ENCODE results near the gene PRRT4.

DNA sequence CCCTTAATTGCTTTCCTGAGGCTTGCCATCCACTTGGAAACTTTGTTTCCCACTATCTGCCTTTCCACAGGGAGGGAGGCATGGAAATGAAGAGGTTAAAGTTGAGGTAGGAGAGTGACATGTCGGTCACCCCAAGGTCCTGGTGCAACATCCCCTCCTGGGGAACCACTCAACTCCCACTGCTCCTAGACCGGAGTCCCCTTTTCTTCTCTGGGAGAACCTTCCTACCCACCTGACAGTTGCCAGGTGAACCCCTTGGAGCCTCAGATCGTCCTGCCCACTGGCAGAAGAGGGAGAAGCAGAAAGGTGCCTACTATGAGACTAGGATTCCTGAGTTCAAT lies 26.6 kb upstream of the PRRT4 start:
- TF ChIP-seq, protein P1, sequence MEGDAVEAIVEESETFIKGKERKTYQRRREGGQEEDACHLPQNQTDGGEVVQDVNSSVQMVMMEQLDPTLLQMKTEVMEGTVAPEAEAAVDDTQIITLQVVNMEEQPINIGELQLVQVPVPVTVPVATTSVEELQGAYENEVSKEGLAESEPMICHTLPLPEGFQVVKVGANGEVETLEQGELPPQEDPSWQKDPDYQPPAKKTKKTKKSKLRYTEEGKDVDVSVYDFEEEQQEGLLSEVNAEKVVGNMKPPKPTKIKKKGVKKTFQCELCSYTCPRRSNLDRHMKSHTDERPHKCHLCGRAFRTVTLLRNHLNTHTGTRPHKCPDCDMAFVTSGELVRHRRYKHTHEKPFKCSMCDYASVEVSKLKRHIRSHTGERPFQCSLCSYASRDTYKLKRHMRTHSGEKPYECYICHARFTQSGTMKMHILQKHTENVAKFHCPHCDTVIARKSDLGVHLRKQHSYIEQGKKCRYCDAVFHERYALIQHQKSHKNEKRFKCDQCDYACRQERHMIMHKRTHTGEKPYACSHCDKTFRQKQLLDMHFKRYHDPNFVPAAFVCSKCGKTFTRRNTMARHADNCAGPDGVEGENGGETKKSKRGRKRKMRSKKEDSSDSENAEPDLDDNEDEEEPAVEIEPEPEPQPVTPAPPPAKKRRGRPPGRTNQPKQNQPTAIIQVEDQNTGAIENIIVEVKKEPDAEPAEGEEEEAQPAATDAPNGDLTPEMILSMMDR (IDR thresholded peaks at IDR 0.05): no peak
- no peak for TF ChIP-seq ZFX (IDR thresholded peaks at IDR 0.05; ENCODE audit: borderline replicate concordance)

Data from 22Rv1 (cell line).